Lung microvascular endothelial cell (primary cell): ENCODE results near the gene RPL34. TPM values are rescaled to one million over a fixed set of nuclear protein-coding genes. Genes with fewer than 3 reads are reported as not detected.
A peak's percentile ranks its signal among the peaks of the same experiment; 100 is the strongest.
"Not testable (repeated sequence)": the region's sequence is repeated elsewhere in the genome, so short reads cannot be mapped to it uniquely, and the experiment has no call there.

Experiments
- DNase-seq, 2 donors: peaks; one replicate each; pipeline versions ENCODE4 v3.0.0 to v3.0.0-alpha.2; 2010; ENCODE audit warnings: low read depth in 2 of 2
- total RNA-seq: library from RNA; depleted of rRNA; stranded (reverse); fragments of >200 nt; gene quantifications from 2 replicates; pipeline ENCODE4 v1.2.1, GENCODE V29; 2014

Gene RPL34
- total RNA-seq: 841 and 951 TPM in 2 replicates

DNA sequence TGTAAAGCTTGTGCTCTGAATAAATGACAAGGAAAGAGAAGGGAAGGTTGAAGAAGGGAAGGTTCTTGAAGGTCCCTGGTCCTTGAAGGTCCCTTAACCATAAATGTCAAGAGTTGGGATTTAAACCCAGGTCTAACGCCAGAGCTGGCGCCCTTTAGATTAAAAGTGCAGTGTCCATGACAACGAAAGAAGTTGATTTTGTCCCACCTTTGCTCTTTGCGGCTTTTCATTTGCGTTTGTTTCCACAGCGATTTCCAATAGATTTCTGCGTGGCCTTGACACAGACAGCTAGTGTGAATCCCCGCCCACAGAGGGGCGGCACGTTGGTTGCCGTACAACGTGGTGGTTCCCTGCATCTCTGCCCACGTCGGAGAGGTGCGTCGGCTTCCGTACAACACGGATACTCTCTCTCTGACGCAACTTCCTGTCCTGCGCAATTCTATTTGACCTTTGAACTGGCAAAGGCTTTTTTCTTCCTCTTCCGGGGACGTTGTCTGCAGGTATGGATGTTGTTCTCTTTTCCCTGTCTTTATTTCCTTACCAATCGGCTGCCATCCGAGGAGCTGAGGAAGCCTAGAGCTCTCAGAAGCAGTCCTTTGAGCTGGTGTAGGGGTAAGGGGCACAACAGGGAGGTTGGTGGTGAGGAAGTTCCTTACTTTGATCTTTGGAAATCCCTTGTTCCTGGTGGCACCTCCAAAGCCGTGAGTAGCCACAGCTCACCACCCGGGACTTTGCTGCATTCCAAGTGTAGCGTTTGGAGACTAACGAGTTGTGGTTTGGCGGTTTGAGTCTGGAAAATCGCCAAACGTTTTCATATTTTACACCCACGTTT is at the start of gene RPL34:
Gene RPL34 (plus strand): TSS at position 476 of the 832 bp plus-strand sequence. CDS start 1,384 bp downstream, outside the sequence.
- peak; percentile 99 for DNase-seq

GRCh38 chr4:108570993-108571569 is 49.3 kb upstream of the RPL34 start:
- no peak for DNase-seq

DNA sequence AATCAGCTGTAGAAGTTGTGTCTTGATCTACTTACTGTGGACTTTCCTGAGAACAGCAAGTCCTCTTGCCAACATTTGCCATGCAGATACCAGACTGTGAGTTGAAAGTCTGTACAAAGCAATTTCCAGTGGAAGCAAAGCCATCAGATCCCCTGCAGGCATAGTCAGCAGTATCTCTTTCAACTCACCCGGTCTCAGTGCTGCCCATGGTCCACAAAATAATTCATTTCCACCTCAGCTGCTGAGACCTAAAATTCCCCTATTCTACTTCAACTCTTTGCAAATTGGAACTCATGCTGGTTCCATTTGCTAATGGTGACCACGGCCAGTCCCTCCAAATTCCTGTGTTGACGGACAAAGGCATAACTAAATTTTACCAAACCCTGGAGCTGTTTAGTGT is 46.0 kb upstream of the RPL34 start:
- DNase-seq: no peak

DNA sequence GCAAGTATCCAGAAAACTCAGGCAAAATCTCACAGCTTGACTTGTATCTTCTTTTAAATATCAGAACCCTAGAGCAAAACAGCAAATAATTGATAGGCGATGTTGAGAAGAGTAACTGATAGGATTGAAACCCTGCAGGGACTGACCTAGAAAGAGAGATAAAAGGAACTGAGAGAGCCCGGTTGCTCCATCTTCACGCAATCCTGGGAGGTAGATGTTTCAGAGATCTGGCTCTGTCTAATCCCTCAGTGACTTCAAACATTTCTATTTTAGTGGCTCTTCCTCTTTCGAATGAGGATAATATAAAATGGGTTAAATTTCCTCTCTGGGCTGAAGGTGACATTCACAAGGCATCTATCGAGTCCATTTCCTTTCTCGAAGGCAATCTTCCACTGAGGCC is 39.3 kb upstream of the RPL34 start:
- DNase-seq: no peak

GRCh38 chr4:108586778-108587177 is 33.6 kb upstream of the RPL34 start:
- no peak for DNase-seq

- DNase-seq: no peak
Measured at GRCh38 chr4:108588878-108589277, 31.5 kb upstream of the RPL34 start.

DNA sequence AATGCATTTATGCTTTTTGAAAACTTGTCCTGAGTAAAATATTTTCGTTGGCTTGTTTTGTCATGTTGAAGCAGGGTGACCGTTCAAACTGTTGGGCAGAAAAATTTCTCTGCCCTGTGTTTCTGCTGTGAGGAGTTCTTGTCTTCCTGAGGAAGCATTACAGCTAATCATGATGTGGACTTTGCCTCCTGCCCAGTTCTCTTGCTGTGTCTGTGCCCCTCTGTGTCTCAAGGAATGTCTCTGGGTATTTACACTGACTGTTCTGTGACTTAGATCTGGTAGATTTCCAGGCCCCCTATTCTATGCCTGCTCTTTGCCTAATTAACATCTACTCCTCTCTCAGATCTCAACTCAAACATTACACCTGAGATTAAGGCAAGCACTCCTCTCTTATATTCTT is 30.4 kb upstream of the RPL34 start:
- peak in 1 of 2 donors; percentile 40 for DNase-seq

- DNase-seq: no peak
Measured at GRCh38 chr4:108590776-108591175, 29.6 kb upstream of the RPL34 start.

DNA sequence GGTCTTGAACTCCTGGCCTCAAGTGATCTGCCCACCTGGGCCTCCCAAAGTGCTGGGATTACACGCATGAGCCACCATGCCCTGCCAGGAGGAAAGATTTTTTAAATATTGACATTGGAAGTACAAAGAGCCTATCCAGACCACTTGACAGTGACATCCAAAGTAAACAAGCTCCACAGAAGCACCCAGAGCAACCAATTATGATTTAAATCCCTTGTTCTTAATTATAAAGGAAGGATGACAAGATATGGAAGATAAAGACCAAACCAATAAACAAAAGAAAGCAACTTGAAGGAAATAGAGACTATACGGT is 27.7 kb upstream of the RPL34 start:
- peak; percentile 2 to 31 for DNase-seq

DNA sequence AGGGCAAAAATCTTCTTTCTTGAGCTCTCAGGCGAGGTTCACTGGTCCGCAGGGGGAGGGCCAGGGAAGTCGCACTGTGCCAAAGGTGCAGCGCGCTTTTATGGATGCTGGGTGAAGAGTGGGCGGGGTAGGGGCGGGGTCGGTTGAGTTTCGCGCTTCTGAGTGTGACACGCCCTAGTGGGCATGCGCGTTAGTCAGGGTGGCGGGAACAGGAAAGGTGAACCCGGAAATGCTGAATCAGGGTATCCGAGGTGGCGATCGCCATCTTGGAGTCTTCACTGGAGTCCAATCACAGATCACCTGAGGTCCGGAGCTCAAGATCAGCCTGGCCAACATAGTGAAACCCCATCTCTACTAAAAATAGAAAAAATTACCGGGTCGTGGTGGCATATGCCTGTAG is 26.1 kb upstream of the RPL34 start:
- not testable (repeated sequence) for DNase-seq

- DNase-seq: no peak
Measured at GRCh38 chr4:108596344-108596743, 24.0 kb upstream of the RPL34 start.

DNA sequence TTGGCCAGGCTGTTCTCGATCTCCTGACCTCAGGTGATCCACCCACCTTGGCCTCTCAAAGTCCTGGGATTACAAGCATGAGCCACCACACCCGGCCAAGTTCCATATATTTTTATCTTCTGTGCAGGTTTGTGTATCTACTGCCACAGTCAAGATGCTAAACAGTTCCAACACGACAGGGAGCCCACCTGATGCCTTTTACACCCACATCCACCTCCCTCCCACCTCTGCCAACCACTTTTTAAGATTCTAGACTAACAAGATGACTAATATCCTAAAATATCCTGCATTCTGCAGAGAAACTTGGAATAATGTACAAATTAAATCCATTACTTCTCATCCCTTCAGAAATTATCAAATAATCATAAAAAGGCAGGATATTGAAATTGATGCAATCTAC is 19.3 kb upstream of the RPL34 start:
- DNase-seq: no peak

- DNase-seq: no peak
Measured at GRCh38 chr4:108601532-108601931, 18.8 kb upstream of the RPL34 start.

GRCh38 chr4:108602163-108602562 is 18.2 kb upstream of the RPL34 start:
- DNase-seq: no peak

- DNase-seq: no peak
Measured at GRCh38 chr4:108607079-108607815, 13.1 kb upstream of the RPL34 start.

DNA sequence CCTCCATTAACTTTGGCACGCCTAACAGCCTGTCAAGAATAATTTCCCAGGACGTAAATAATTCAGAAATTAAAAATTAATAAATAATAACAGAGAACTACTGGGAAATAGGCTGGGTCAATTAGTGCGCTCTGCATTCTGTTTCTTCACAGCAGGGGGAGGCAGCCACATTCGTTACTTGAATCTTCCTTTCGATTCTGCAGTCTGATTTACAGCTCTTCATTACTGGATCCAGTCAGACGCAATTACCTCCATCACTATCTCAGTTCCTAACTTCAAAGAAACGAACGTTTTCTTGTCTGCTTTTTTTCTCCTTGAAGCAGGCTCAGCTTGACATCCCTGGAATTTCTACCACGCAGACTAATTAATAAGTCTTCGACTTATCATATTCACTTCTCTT is 9.0 kb upstream of the RPL34 start:
- DNase-seq: no peak

DNA sequence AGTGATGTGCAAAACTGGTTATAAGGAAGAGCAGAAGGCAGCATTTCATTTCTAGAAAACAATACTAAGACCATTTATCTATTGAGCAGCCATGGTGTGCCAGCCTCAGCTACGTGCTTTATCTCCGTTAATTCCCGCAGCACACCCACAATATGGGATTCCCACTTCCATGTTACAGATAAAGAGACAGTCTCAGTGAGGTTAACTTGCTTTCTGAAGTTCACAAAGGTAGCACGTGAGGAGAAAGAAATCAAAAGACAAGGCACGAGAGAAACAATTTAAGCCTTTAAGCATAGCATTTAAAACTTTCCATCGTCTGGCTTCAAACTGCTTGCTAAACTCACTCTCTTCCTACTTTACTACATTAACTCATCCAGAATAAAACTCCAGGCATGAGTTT is 8.0 kb upstream of the RPL34 start:
- DNase-seq: no peak

- no peak for DNase-seq
Measured at GRCh38 chr4:108619372-108620100, 840 bp upstream of the RPL34 start.

GRCh38 chr4:108620933-108621905 is 843 bp downstream of the RPL34 start:
- peak; percentile 5 to 48 for DNase-seq

GRCh38 chr4:108622022-108622421 is 1.6 kb downstream of the RPL34 start:
- no peak for DNase-seq

DNA sequence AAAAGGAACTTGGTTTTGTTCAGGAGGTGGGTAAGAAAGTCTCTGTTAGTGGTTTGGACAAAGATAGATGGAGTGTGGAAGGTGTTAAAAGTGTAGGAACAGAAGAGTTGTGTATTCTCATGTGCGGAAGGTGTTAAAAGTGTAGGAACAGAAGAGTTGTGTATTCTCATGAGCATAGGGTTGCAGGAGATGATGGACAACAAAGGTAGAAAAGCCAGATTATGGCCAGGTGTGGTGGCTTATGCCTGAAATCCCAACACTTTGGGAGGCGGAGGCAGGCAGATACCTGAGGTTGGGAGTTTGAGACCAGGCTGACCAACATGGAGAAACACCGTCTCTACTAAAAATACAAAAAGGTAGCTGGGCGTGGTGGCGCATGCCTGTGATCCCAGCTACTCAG is 2.5 kb downstream of the RPL34 start:
- DNase-seq: no peak
